HG03039 (cell line): ENCODE measurements around the gene ACACA.
"Not testable (repeated sequence)": the region's sequence is repeated elsewhere in the genome, so short reads cannot be mapped to it uniquely, and the experiment has no call there.

ENCODE experiments used
- ATAC-seq: cut with Tn5 transposase; IDR thresholded peaks from one replicate; pipeline ENCODE4 v1.9.1; 2021; ENCODE audit warnings: mild to moderate bottlenecking, moderate library complexity; ENCODE audit not compliant: unreplicated experiment

ACACA gene

GRCh38 chr17:37406635-37407461 is at the start of gene ACACA, which contains the start of gene TADA2A:
TSS of gene ACACA (minus strand) at chr17:37406836. CDS start at chr17:37406299, 537 bp downstream.
TSS of gene TADA2A (plus strand) at chr17:37406886. CDS start at chr17:37411366, 4,480 bp downstream.
- ATAC-seq = peak; percentile 64

- ATAC-seq = no peak
Measured at GRCh38 chr17:37450112-37450511, 43.5 kb upstream of the ACACA start.

GRCh38 chr17:37447641-37448040 is 41.0 kb upstream of the ACACA start:
- no peak for ATAC-seq

- ATAC-seq = no peak
Measured at GRCh38 chr17:37446027-37446426, 39.4 kb upstream of the ACACA start.

GRCh38 chr17:37441369-37442014 is 34.9 kb upstream of the ACACA start:
- ATAC-seq = not testable (repeated sequence)

GRCh38 chr17:37440424-37440823 is 33.8 kb upstream of the ACACA start:
- ATAC-seq = no peak

GRCh38 chr17:37438141-37438540 is 31.5 kb upstream of the ACACA start:
- no peak for ATAC-seq

- ATAC-seq = no peak
Measured at GRCh38 chr17:37432671-37433070, 26.0 kb upstream of the ACACA start.

- ATAC-seq = no peak
Measured at GRCh38 chr17:37430051-37430627, 23.5 kb upstream of the ACACA start.

- no peak for ATAC-seq
Measured at GRCh38 chr17:37429453-37429852, 22.8 kb upstream of the ACACA start.

GRCh38 chr17:37429039-37429438 is 22.4 kb upstream of the ACACA start:
- ATAC-seq = no peak

GRCh38 chr17:37425268-37425667 is 18.6 kb upstream of the ACACA start:
- no peak for ATAC-seq

GRCh38 chr17:37422971-37423625 is 16.5 kb upstream of the ACACA start:
- no peak for ATAC-seq

- no peak for ATAC-seq
Measured at GRCh38 chr17:37417852-37418251, 11.2 kb upstream of the ACACA start.

GRCh38 chr17:37413875-37414519 is 7.4 kb upstream of the ACACA start:
- ATAC-seq = no peak

GRCh38 chr17:37410357-37410756 is 3.7 kb upstream of the ACACA start:
- no peak for ATAC-seq

GRCh38 chr17:37408145-37408479 is 1.5 kb upstream of the ACACA start:
- not testable (repeated sequence) for ATAC-seq

GRCh38 chr17:37405955-37406634 is 541 bp downstream of the ACACA start:
- ATAC-seq = no peak

GRCh38 chr17:37405522-37405921 is 1.1 kb downstream of the ACACA start:
- ATAC-seq = not testable (repeated sequence)

- ATAC-seq = no peak
Measured at GRCh38 chr17:37400505-37400904, 6.1 kb downstream of the ACACA start.
